Colonic mucosa (tissue), 4 donors: ENCODE measurements around the gene ZNF597. TPM values are rescaled to one million over a fixed set of nuclear protein-coding genes. Genes with fewer than 3 reads are reported as not detected.

Source experiments
- DNase-seq: peaks from one replicate; pipeline ENCODE4 v3.0.0-alpha.2; 2020
- H3K27ac ChIP-seq: fragments of 200-600 bp; one replicate; pipeline ENCODE4 v1.8.0; 2021
- H3K27me3 ChIP-seq: fragments of 200-600 bp; one replicate; pipeline ENCODE4 v1.8.0; 2021
- H3K36me3 ChIP-seq: fragments of 200-600 bp; one replicate; pipeline ENCODE4 v1.8.0; 2021
- H3K4me1 ChIP-seq: fragments of 200-600 bp; one replicate; pipeline ENCODE4 v1.8.0; 2021; ENCODE audit warnings: mild to moderate bottlenecking
- H3K4me3 ChIP-seq: fragments of 200-600 bp; one replicate; pipeline ENCODE4 v1.8.0; 2021
- H3K9ac ChIP-seq, 2 donors: one replicate each; pipeline ENCODE4 v1.7.0; 2013; ENCODE audit warnings: control low read depth in 2 of 2, low read depth in 2 of 2, low read length in 2 of 2
- H3K9me3 ChIP-seq: fragments of 200-600 bp; one replicate; pipeline ENCODE4 v1.8.0; 2021
- intact Hi-C: fragments of 100-400 bp; cut with DNase I; formaldehyde crosslinking; loops from one replicate; pipeline ENCODE4 v1.14.1; 2022
- total RNA-seq, 2 donors: library from RNA; stranded (reverse); fragmentation: NEBNext Ultra II Directional in 1 of 2; extraction: Animal tissue kit (Norgen Biotek cat#: 25700) in 1 of 2; gene quantifications; one replicate each; pipeline ENCODE4 v1.2.1, GENCODE V29; 2021
- TF ChIP-seq, protein P1 (sequence below): fragments of 200-600 bp; IDR thresholded peaks from one replicate; pipeline ENCODE4 v1.8.0; 2022; ENCODE audit warnings: antibody characterized with exemption, mild to moderate bottlenecking
- donor health status: healthy.
- donor health status: DM: no; HTN: no; CAD: no.
- donor health status: DM: no; HTN: no; CAD: no.

Gene ZNF597
- total RNA-seq, 2 donors from 2014 or later, result 1.4 to 1.7 TPM

DNA sequence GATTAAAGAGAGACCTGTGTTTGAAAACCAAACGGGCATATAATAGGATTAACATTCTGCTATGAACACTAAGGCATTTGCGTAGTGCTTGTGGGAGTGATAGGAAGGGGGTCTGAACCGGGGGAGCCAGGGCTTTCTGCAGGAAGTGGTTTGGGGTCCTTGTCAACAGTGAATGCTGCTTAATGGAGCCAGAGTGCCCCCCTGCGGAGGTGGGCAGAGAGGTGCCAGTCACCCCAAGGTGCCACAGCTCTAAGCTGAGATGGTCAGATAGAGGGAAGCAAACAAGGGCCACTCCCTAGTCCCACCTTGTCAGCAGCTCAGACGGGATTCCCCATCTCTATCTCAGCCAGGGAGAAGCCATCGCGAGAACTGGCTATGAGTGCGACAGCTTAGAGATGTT, 17.8 kb upstream of the ZNF597 start:
- Histone ChIP-seq H3K9ac (no peak overlapping the region), H3K4me1 (peaks cover 38% of the 10 kb centered on the region), H3K27me3 (no peaks in the 10 kb centered on the region), H3K36me3 (no peaks in the 10 kb centered on the region), H3K27ac (no peak overlapping the region), H3K4me3 (no peak overlapping the region), H3K9me3 (no peaks in the 10 kb centered on the region)
- intact Hi-C loops, result no loop called here
- TF ChIP-seq, protein P1, sequence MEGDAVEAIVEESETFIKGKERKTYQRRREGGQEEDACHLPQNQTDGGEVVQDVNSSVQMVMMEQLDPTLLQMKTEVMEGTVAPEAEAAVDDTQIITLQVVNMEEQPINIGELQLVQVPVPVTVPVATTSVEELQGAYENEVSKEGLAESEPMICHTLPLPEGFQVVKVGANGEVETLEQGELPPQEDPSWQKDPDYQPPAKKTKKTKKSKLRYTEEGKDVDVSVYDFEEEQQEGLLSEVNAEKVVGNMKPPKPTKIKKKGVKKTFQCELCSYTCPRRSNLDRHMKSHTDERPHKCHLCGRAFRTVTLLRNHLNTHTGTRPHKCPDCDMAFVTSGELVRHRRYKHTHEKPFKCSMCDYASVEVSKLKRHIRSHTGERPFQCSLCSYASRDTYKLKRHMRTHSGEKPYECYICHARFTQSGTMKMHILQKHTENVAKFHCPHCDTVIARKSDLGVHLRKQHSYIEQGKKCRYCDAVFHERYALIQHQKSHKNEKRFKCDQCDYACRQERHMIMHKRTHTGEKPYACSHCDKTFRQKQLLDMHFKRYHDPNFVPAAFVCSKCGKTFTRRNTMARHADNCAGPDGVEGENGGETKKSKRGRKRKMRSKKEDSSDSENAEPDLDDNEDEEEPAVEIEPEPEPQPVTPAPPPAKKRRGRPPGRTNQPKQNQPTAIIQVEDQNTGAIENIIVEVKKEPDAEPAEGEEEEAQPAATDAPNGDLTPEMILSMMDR, result no peak
- no peak for DNase-seq

GRCh38 chr16:3460585-3460984, 17.3 kb upstream of the ZNF597 start:
- H3K27ac ChIP-seq, result no peak overlapping the region
- no peaks in the 10 kb centered on the region for H3K9me3 ChIP-seq
- no peaks in the 10 kb centered on the region for H3K36me3 ChIP-seq
- H3K4me3 ChIP-seq, result no peak overlapping the region
- H3K9ac ChIP-seq, result no peak overlapping the region
- intact Hi-C loops, result no loop called here
- H3K27me3 ChIP-seq, result no peaks in the 10 kb centered on the region
- TF ChIP-seq, protein P1, result no peak
- peaks cover 38% of the 10 kb centered on the region for H3K4me1 ChIP-seq
- no peak for DNase-seq

DNA sequence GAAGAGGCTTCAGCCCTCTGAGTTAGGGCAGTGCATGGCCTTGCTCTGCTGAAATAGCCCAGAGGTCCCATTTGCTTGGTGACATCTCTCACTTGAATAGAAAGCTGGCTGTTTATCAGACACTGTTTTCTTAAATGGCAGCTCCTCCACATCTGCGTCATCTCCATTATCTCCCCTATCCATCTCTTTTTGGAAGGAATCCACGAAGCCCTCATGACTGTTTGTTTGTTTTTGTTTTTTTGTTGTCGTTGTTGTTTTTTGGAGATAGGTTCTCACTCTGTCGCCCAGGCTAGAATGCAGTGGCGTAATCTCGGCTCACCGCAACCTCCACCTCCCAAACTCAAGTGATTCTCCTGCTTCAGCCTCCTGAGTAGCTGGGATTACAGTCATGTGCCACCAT, 16.8 kb upstream of the ZNF597 start:
- TF ChIP-seq, protein P1, result no peak
- no peaks in the 10 kb centered on the region for H3K27me3 ChIP-seq
- no peaks in the 10 kb centered on the region for H3K9me3 ChIP-seq
- H3K9ac ChIP-seq, result peak overlapping the region in 1 of 2 donors; percentile 99
- intact Hi-C loops, result no loop called here
- no peak overlapping the region for H3K4me3 ChIP-seq
- H3K4me1 ChIP-seq, result peaks cover 38% of the 10 kb centered on the region
- H3K36me3 ChIP-seq, result no peaks in the 10 kb centered on the region
- DNase-seq, result no peak
- H3K27ac ChIP-seq, result no peak overlapping the region

- Histone ChIP-seq H3K36me3 (no peaks in the 10 kb centered on the region), H3K9me3 (no peaks in the 10 kb centered on the region), H3K9ac (peak overlapping the region in 1 of 2 donors; percentile 99), H3K27me3 (no peaks in the 10 kb centered on the region), H3K4me1 (peaks cover 38% of the 10 kb centered on the region), H3K4me3 (peak overlapping the region; percentile 76), H3K27ac (peak overlapping the region; percentile 96)
- intact Hi-C loops, result no loop called here
- DNase-seq, result no peak
- TF ChIP-seq, protein P1, result no peak
These were observed 16.2 kb upstream of the ZNF597 start for GRCh38 chr16:3459401-3460090.

GRCh38 chr16:3458852-3459361, 15.6 kb upstream of the ZNF597 start:
- H3K36me3 ChIP-seq, result no peaks in the 10 kb centered on the region
- H3K4me3 ChIP-seq, result peak overlapping the region; percentile 76
- peak overlapping the region; percentile 98 to 99 for H3K9ac ChIP-seq
- peaks cover 38% of the 10 kb centered on the region for H3K4me1 ChIP-seq
- intact Hi-C loops, result no loop called here
- peak; percentile 80 for DNase-seq
- peak overlapping the region; percentile 96 for H3K27ac ChIP-seq
- TF ChIP-seq, protein P1, result no peak
- no peaks in the 10 kb centered on the region for H3K9me3 ChIP-seq
- no peaks in the 10 kb centered on the region for H3K27me3 ChIP-seq
